Lower leg skin (tissue), 3 donors: Measurements from ENCODE around the gene RSPRY1.

Source experiments
- CTCF ChIP-seq, 3 donors: fragments of 450-650 bp; IDR thresholded peaks; one replicate each; pipeline ENCODE4 v1.5.1; 2016; ENCODE audit warnings: antibody characterized with exemption in 3 of 3, mild to moderate bottlenecking in 3 of 3, moderate library complexity in 2 of 3
- POLR2A ChIP-seq, 2 donors: fragments of 450-650 bp; IDR thresholded peaks; one replicate each; pipeline ENCODE4 v1.6.1; 2016 to 2017; ENCODE audit warnings: antibody characterized with exemption in 2 of 2, mild to moderate bottlenecking in 1 of 2, moderate library complexity in 1 of 2

- TF ChIP-seq CTCF (IDR thresholded peaks at IDR 0.05) (no peak), POLR2A (IDR thresholded peaks at IDR 0.05) (no peak)
These were observed 87.2 kb downstream of the RSPRY1 start for GRCh38 chr16:57273359-57273758.
